ENCODE data around the gene CASQ1.

Gene CASQ1

DNA sequence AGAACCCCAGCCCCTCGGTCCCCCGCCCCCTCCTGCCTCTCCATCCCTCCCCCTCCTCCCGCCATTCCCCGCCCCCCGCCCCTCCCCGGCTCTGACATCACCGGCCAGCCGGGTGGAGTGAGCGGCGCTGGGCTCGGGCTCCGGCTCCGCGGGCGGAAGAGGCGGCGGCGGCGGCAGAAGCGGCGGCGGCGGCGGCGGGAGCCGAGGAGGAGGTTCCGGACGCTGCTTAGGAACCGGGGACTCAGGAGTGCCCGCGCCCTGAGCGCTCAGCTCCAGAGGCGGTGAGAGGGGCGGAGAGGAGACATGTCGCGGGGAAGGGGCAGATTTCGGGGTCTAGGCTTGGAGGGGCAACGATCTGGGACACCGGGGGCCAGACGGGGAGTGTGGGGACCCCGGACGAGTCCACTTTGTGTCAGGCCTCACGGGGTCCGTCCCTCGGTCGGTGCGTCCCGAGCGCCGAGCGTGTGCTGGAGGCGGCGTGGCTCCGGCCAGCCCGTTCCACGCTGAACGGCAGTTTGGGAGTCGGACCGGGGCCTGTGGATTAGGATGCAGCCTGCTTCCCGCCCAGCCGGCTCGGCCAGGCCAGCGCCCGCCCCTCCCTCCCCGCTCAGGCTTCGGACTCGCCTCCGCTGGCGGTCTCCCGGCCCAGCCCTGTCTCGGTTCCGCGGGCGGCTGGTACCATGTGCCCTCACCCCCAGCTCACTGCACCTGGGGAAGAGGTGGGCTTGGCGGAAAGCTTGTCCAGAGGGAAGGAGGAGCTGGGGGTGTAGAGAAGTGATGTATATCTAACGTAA lies 15.1 kb downstream of the CASQ1 start, which contains the start of gene PEA15:
PEA15 (plus strand) TSS at position 143 of the 794 bp plus-strand sequence. CDS start 6,161 bp downstream, outside the sequence.
- peak; percentile 81 for DNase-seq

DNA sequence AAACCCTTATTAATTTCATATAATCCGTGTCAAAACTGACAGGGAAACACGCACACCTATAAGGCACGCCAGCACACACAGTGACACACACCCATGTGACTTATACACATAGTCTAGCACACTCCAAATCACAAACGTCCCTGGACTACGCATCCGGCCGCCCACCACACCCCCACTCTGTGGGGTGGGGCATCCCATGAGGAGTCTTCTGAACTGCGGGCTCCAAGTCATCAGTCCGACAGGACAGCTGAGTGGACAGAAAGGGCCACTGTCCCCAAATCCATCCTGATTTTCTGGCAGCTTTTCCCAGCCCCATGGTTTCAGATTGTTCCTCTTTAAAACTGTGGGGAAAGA lies 15.6 kb downstream of the CASQ1 start:
- DNase-seq: peak; percentile 81

DNA sequence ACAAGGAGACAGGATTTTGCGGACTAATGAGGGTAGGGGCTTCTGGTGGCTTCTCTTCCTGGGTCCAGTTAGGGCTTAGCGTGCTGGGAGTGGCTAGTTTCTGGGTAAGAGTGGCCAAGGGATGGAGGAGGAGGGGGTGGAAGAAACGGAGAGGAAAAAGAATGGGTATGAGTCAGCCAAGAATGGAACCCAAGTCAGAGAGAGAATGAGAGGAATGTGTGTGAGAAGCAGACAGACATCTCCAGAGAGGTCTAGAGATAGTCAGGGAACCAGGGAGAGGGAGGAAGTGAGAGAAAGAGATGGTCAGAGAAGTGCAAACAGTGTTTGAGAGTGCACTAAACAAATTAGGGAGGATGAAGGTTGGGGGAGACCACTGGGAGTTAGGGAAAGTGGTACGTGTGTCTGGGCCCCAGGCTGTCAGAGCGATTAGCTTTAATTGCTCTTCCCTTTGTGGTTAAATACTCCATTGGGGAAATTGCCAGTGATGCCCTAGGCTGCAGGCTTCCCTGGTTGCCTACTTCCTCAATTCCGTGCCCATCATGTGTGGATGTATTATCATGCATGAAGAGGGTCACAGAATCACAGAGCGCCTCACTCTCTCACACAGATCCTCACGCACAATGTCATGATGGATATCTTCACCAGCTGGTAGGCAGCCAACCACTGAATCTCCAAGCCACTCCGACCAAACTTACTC lies 16.2 kb downstream of the CASQ1 start:
- DNase-seq: peak; percentile 97

GRCh38 chr1:160207118-160207650 lies 16.8 kb downstream of the CASQ1 start:
- DNase-seq: no peak

DNA sequence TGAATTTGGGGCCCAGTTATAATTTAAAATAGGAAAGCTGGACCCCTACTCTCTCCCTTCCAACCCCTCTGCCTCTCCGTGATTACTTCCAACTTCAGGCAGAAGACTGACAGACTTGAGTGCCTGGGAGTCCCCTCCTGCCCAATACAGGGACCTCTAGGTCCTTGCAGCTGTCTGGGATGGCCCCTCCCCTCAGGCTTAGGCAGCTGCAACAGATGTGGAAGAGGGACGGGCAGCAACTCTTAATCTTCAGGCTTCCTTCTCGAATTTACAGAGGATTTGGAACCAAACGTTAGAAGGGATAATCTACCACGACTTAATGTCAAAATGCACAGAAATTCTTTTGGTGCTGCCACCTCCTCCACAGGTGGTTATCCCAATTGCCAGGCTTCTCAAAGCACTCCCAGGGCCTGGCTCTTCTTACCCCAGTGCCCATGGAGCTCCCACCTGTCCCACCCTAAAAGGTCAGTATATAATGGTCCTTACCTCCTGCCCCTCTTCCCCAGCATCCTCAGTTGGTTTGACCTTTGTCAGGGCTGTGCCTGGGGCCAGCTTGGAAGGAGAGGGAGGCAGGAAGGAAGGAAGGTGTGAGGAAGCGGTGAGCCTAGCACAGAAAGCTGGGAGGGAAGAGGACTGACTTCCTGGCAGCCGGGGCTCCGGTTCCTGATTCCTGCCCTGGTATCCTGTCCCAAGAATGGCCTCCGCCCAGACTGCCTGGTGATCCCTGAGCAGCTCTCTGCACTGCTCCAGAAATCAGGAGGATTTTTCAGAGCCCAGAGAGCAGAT lies 17.6 kb downstream of the CASQ1 start:
- DNase-seq: no peak

GRCh38 chr1:160208557-160209320 lies 18.4 kb downstream of the CASQ1 start:
- DNase-seq: no peak

GRCh38 chr1:160209321-160210046 lies 19.1 kb downstream of the CASQ1 start:
- DNase-seq: no peak

DNA sequence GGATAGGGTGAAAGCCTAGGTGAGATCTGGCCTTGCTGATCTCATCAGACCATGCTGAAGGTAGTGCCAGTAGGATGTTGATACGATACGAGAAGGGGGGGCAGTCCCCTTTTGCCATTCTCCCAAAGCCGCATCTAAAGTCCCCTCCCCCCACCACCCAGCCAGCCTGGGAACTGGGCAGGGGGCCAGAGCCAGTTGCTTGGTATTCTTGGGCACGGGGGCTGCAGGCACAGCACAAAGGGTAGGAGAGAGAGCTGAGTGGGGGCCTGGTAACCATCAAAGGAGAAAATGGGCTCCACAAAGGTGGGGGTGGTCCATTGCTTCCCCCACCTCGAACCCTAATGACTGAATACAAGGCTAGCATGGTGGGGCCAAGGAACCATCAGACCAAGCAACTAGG lies 20.2 kb downstream of the CASQ1 start:
- DNase-seq: no peak

DNA sequence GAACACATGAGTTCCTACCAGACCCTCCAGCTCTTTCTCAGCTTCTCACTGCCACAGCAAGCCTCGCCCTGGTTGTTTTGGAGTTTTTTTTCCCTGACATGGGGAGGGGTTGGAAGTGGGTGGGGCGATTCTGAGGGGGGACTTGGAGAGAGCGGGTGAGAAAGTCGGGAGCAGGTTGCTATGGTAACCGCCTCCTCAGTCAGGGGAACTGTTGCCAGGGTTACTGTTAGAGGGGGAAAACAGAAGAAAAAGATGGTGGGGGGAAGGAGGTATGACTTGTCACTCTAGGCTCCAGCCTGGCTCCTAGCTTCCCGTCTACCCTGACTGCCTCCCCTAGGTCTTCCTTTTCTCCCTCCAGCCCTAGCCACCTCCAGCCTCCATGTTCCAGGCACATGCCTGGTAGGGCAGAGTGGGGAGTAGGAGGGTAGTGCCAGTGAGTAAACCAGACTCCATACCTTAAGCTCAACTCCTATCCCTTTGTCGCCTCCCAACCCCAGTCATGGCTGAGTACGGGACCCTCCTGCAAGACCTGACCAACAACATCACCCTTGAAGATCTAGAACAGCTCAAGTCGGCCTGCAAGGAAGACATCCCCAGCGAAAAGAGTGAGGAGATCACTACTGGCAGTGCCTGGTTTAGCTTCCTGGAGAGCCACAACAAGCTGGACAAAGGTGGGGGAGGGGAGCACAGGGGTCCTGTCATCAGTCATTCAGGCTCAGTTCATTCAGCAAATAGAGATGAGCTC lies 20.8 kb downstream of the CASQ1 start:
- no peak for DNase-seq

DNA sequence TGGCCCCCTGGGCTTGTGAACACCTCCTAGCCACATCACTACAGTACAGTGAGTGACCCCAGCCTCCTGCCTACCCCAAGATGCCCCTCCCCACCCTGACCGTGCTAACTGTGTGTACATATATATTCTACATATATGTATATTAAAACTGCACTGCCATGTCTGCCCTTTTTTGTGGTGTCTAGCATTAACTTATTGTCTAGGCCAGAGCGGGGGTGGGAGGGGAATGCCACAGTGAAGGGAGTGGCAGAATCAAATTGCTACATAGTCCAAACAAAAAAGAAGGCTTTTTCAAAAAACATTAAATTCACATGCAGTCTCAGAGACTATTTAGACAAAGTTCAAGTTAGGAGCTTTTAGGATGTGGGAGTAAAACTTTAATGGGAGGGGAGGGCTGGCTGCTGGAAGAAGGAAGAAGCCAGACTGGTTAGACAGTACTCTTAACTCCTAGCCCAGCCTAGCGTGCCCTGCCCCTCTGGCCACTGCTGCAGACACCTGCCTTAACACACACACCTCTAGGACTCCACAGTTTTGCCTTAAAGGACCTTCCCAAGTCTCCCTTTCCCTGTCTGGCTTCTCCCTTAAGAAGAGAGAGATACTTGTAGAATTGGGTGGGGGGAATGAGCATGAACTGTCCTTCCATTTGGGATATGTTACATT lies 24.2 kb downstream of the CASQ1 start:
- DNase-seq: no peak

DNA sequence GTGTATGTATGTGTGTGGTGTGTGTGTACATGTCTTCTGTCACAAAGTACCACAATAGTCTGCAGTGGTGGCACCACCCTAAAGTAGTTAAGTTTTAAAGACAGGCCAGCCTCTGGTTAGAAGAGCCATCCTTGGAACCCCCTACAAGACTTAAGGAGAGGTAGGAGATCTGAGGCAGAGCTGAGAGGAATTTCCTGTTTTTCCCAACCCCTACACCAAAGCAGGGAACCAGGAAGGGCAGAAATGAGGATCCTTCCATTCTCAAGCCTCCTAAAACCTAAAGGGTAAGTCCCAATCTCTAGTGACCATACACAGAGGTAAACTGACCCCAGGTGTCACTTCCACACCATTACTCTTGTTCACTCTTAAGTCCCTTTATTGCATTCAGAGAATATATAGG lies 25.9 kb downstream of the CASQ1 start:
- DNase-seq: no peak

- DNase-seq: no peak
These were observed 27.2 kb downstream of the CASQ1 start for GRCh38 chr1:160217481-160218051.

DNA sequence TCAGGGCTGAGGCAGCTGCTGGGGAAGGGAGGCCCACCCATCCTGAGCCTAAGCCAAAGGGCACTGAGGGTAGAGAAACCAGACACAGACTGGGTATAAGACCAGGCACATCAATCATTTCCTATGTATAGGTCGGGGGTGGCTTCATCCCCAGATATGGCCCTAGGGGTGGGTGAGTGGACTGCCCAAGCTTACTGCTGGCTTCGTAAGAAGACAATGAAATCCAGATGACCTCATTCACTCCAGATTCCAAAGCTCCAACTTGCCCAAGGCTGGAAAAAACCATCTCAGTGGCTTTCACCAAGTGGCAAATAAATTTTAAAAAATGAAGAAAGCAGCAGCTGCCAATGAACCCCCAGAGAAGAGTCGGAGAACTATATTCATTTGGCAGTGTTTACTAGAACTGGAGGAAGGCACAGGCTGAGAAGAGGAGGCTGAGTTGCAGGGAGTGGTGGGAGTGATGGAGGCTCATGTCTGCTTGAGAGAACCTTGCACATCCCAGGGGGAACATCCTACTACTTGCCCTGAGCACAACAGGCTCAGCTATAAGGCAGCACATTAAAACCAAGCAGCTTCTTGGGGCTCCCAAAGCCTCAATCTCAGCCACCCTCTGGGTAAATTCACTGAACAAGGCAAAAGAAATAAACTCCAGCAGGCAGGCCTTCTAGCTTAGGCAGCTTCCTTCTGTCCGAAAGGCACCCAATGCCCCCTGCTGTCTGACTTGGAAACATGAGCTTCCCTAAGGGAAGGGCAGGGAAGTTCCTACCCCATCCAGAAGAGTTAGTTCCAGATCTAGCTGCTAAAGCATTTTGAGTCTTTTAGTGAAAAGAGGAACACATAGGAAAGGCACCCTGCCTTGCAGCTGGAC lies 28.9 kb downstream of the CASQ1 start:
- peak; percentile 72 for DNase-seq

DNA sequence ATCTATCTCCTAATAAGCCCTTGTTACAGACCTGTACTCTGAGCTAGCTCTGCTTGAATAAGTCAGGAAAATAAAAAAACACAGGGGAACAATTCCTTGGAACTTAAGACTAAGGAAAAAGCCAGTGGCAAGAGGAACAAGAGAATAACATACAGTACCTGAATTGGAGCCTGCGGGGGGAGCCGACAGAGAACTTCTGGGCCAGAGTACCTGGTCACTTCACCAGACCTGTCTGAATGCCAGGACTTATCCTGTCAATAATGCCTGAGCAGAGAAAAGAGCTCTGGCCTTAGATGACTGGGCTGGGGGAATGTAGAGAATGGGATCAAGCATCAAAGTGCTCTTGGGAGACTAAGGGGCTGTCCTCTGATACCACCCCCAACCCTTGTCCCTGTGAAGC lies 29.9 kb downstream of the CASQ1 start:
- no peak for DNase-seq

DNA sequence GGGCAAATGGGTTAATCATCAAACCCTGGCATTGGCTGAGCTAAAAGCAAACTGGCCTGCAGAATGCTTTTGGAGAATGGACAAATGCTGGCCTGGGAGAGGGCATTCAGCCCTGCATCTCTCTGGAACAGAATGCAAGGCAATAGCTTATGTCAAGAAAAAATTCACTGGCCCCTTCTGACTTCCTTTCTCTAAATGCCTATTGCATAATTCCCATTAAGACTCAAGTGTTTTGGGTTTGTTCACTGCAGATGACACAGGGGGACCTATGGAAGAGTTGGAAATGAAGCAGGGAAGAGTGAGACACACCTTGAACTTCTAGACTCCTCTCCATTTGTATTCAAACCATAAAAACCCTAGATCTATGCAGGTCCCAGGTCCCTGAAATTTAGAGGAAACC lies 30.7 kb downstream of the CASQ1 start:
- DNase-seq: no peak

DNA sequence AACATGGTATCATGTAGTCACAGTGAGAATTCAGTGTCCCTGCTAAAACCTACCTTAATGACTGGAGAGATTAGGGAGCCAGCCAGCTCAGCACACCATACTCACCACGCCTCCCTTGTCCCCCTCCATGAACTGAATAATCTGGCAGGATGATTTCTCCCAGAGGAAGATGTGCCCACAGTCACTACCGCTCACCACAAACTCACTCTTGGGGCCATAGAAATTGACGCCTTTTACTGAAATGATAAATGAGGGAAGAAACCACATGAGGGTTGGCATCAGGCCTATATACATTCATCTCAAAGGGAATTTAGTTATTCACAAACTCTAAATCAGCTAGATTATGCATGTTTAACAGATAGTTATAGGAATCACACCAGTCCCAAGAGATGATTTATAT lies 32.2 kb downstream of the CASQ1 start:
- DNase-seq: no peak

GRCh38 chr1:160224606-160225005 lies 34.2 kb downstream of the CASQ1 start:
- DNase-seq: no peak

GRCh38 chr1:160225345-160225744 lies 35.0 kb downstream of the CASQ1 start:
- DNase-seq: no peak

DNA sequence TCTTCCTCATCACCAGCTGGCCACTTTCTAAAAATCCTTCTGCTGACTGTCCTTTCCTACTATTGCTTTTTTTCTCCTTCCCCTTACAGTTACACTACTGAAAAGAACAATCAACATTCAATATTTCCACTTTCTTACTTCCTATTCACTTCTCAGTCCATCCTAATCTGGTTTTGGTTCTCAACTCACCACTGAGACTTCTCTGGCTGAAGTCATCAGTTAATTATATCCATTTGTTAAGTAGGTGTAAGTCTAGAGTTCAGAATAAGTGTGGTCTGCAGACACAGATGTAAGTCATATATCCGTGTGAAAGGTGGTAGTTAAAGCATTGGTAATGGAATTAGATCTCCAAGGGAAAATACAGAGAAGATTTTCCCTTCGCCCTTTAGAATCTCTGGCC lies 36.2 kb downstream of the CASQ1 start:
- no peak for DNase-seq
